SK-N-MC (cell line): ENCODE results near the gene DNAJC7.

Source experiments
- EZH2 ChIP-seq: fragments of 200-600 bp; sonication (generic); IDR thresholded peaks from one replicate; pipeline ENCODE4 v1.6.1; 2017; ENCODE audit warnings: antibody characterized with exemption
- FOXP2 ChIP-seq: optimal IDR thresholded peaks from 2 replicates; pipeline ENCODE3; 2011; ENCODE audit warnings: mild to moderate bottlenecking, moderate library complexity; ENCODE audit not compliant: insufficient read depth; ENCODE audit errors: extremely low read length, control extremely low read depth
- POLR2AphosphoS5 ChIP-seq: IDR thresholded peaks from 2 replicates; pipeline ENCODE4 v1.6.1; 2012; ENCODE audit warnings: mild to moderate bottlenecking, low read depth, low read length, borderline replicate concordance

DNA sequence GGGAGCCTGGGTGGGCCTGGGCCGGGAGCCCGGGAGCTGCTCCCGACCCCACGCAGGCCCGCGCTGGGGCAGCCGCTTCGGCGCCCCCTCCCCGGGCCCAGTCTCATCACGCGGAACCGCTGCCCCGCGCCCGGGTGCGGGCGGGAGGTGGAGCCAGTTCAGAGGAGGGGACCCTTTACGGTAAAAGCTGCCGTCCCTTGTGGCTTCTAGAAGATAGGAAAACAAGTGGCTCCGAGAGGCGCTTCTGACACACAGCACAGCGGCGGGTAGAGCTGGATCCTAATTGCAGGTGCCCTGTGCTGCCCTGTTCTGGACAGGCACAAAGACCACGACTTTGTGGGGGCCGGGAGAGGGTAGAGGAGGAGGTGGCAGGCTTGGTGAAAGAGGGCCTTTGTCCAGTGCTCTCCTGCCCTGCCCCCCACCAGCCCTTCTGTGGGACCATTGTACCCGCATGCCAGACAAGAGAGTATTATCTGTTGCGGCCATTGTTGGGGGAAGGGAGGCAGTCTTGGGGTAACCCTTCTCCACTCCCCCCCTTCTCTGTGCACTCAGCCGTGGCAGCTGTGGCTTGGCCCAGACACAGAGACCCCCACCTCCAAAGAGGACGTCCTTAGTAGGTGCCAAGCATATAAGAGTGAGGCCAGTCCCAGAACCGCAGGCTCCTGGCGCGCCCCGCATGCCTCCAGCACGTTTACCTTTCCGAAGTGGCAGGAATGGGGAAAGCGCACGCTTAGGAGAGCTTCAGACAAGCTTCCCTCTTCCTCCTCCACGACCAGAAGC, 49.9 kb downstream of the DNAJC7 start:
- no peak for TF ChIP-seq EZH2
- TF ChIP-seq POLR2AphosphoS5: no peak
- TF ChIP-seq FOXP2: no peak
